CD14-positive monocyte (primary cell): Measurements from ENCODE around the gene F10. TPM values are rescaled to one million over a fixed set of nuclear protein-coding genes. Genes with fewer than 3 reads are reported as not detected.

ENCODE experiments used
- DNase-seq, 3 donors: peaks; one replicate each; pipeline ENCODE4 v3.0.0-alpha.2; 2011 to 2022
- H2AFZ ChIP-seq: 2 replicates; pipeline ENCODE4 v1.6.0; 2012; ENCODE audit warnings: mild to moderate bottlenecking, low read depth, low read length, inconsistent platforms; ENCODE audit not compliant: insufficient read depth, poor library complexity, severe bottlenecking
- H3K27ac ChIP-seq, 2 donors: 1 replicate in 1 of 2; 2 replicates in 1 of 2; pipeline ENCODE4 v1.5.1; 2012 to 2013; ENCODE audit warnings: low read length in 2 of 2, control low read depth in 1 of 2, inconsistent platforms in 1 of 2, low read depth in 1 of 2, mild to moderate bottlenecking in 1 of 2
- H3K27me3 ChIP-seq, 2 donors: one replicate each; pipeline versions ENCODE4 v1.6.0 to v1.6.1; 2011 to 2013; ENCODE audit warnings: low read length in 2 of 2; ENCODE audit not compliant: control insufficient read depth in 2 of 2, insufficient read depth in 2 of 2
- H3K36me3 ChIP-seq, 2 donors: replicated peaks in 1 of 2; 1 replicate in 1 of 2; 2 replicates in 1 of 2; pipeline versions ENCODE4 v1.5.1 to v1.6.1; 2012 to 2013; ENCODE audit warnings: low read length in 2 of 2, control low read depth in 1 of 2, inconsistent platforms in 1 of 2, mild to moderate bottlenecking in 1 of 2; ENCODE audit not compliant: insufficient read depth in 2 of 2, control insufficient read depth in 1 of 2
- H3K4me1 ChIP-seq, 2 donors: 1 replicate in 1 of 2; 2 replicates in 1 of 2; pipeline versions ENCODE4 v1.5.1 to v1.6.1; 2012 to 2013; ENCODE audit warnings: low read length in 2 of 2, control low read depth in 1 of 2, inconsistent platforms in 1 of 2, mild to moderate bottlenecking in 1 of 2, moderate library complexity in 1 of 2; ENCODE audit not compliant: insufficient read depth in 2 of 2, control insufficient read depth in 1 of 2
- H3K4me2 ChIP-seq: replicated peaks from 2 replicates; pipeline ENCODE3; 2012; ENCODE audit warnings: low read length, moderate library complexity, mild to moderate bottlenecking; ENCODE audit not compliant: poor library complexity, severe bottlenecking; ENCODE audit errors: extremely low read depth
- H3K4me3 ChIP-seq, 3 experiments: fragments of 200-600 bp in 1 of 3; sonication (generic) in 1 of 3; replicated peaks in 1 of 3; 1 replicate in 2 of 3; 2 replicates in 1 of 3; pipeline ENCODE4 v1.5.1; 2011 to 2013; ENCODE audit warnings: low read length in 3 of 3, mild to moderate bottlenecking in 3 of 3, control low read depth in 2 of 3, low read depth in 2 of 3, inconsistent platforms in 1 of 3, moderate library complexity in 1 of 3
- H3K79me2 ChIP-seq: 2 replicates; pipeline ENCODE4 v1.6.0; 2012; ENCODE audit warnings: mild to moderate bottlenecking, control low read depth, inconsistent platforms, low read length, moderate library complexity; ENCODE audit not compliant: insufficient read depth
- H3K9ac ChIP-seq: 2 replicates; pipeline ENCODE4 v1.6.0; 2017; ENCODE audit warnings: low read length, mild to moderate bottlenecking; ENCODE audit not compliant: insufficient read depth, poor library complexity, severe bottlenecking
- H3K9me3 ChIP-seq, 2 donors: replicated peaks in 1 of 2; 1 replicate in 1 of 2; 2 replicates in 1 of 2; pipeline versions ENCODE4 v1.5.1 to v1.6.1; 2012 to 2013; ENCODE audit warnings: low read length in 2 of 2, control low read depth in 1 of 2; ENCODE audit not compliant: control insufficient read depth in 1 of 2, insufficient read depth in 1 of 2
- H4K20me1 ChIP-seq: 2 replicates; pipeline ENCODE4 v1.6.0; 2012; ENCODE audit warnings: mild to moderate bottlenecking, low read length, control low read depth, moderate library complexity; ENCODE audit not compliant: insufficient read depth
- H3K27ac Mint-ChIP-seq, 7 donors: one replicate each; pipeline ENCODE4 v1.8.0; 2020; ENCODE audit warnings: mild to moderate bottlenecking in 7 of 7, mixed read lengths in 7 of 7, moderate library complexity in 6 of 7, inconsistent platforms in 2 of 7
- H3K27me3 Mint-ChIP-seq, 3 donors: one replicate each; pipeline ENCODE4 v1.8.0; 2021 to 2022; ENCODE audit warnings: low read depth in 3 of 3, mild to moderate bottlenecking in 3 of 3, mixed read lengths in 3 of 3, moderate library complexity in 3 of 3, inconsistent platforms in 1 of 3
- H3K36me3 Mint-ChIP-seq, 2 donors: one replicate each; pipeline ENCODE4 v1.8.0; 2020; ENCODE audit warnings: mixed read lengths in 2 of 2, inconsistent platforms in 1 of 2, mild to moderate bottlenecking in 1 of 2
- H3K4me1 Mint-ChIP-seq: one replicate; pipeline ENCODE4 v1.8.0; 2020; ENCODE audit warnings: mild to moderate bottlenecking, mixed read lengths
- H3K4me3 Mint-ChIP-seq, 2 donors: one replicate each; pipeline ENCODE4 v1.8.0; 2020; ENCODE audit warnings: mild to moderate bottlenecking in 2 of 2, mixed read lengths in 2 of 2, moderate library complexity in 1 of 2
- H3K9me3 Mint-ChIP-seq, 7 donors: one replicate each; pipeline ENCODE4 v1.8.0; 2020 to 2022; ENCODE audit warnings: mixed read lengths in 7 of 7, mild to moderate bottlenecking in 6 of 7, moderate library complexity in 6 of 7, inconsistent platforms in 2 of 7
- CTCF ChIP-seq: fragments of 200-600 bp; IDR thresholded peaks from one replicate; pipeline ENCODE4 v1.8.0; 2022; ENCODE audit warnings: antibody characterized with exemption, mild to moderate bottlenecking
- WGBS: methylation state at CpG from one replicate; pipeline ENCODE4 v1.1.5; 2013; ENCODE audit warnings: missing lambda C conversion rate; ENCODE audit not compliant: insufficient coverage; 5-methylcytosine and 5-hydroxymethylcytosine counted together
- intact Hi-C, 2 donors: fragments of 100-400 bp; cut with micrococcal nuclease; formaldehyde crosslinking; loops; one replicate each; pipeline versions ENCODE4 v1.15.0 to v1.15.1; 2023
- polyA plus RNA-seq, 3 donors: library from polyadenylated mRNA; depleted of rRNA in 1 of 3; unstranded in 2 of 3; stranded (reverse) in 1 of 3; fragments of 300-500 nt in 2 of 3; fragments of >200 nt in 1 of 3; fragmentation: Illumina TruSeq in 2 of 3; gene quantifications; 1 replicate in 2 of 3; 2 replicates in 1 of 3; pipeline ENCODE4 v1.2.3, GENCODE V29; 2012 to 2021

F10 gene
- polyA plus RNA-seq, 3 donors: not detected

GRCh38 chr13:113082198-113083021 is 40.2 kb upstream of the F10 start:
- Histone ChIP-seq H3K4me2 (no peak overlapping the region), H4K20me1 (no peaks in the 10 kb centered on the region), H3K27me3 (no peaks in the 10 kb centered on the region), H3K4me3 (no peak overlapping the region), H3K36me3 (no peaks in the 10 kb centered on the region), H2AFZ (no peak overlapping the region), H3K4me1 (no peaks in the 10 kb centered on the region), H3K9ac (no peak overlapping the region), H3K79me2 (no peaks in the 10 kb centered on the region), H3K27ac (no peak overlapping the region), H3K9me3 (no peaks in the 10 kb centered on the region)
- WGBS: 96% methylated on average over 8 of the region's 26 CpGs
- intact Hi-C loops: no loop called here
- H3K9me3 Mint-ChIP-seq: peaks cover 0 to 7% (median 0%) of the 10 kb centered on the region in 7 donors
- no peaks in the 10 kb centered on the region for H3K36me3 Mint-ChIP-seq
- H3K4me3 Mint-ChIP-seq: no peak overlapping the region
- no peak for TF ChIP-seq CTCF
- no peaks in the 10 kb centered on the region for H3K4me1 Mint-ChIP-seq
- H3K27me3 Mint-ChIP-seq: peaks cover 0 to 2% (median 2%) of the 10 kb centered on the region in 3 donors
- no peak overlapping the region for H3K27ac Mint-ChIP-seq
- DNase-seq: no peak

GRCh38 chr13:113083022-113083373 is 39.6 kb upstream of the F10 start:
- 85% methylated on average over 7 of the region's 10 CpGs for WGBS
- intact Hi-C loops: no loop called here
- no peak overlapping the region for H3K27ac Mint-ChIP-seq
- H2AFZ ChIP-seq: no peak overlapping the region
- no peaks in the 10 kb centered on the region for H4K20me1 ChIP-seq
- H3K4me1 ChIP-seq: no peaks in the 10 kb centered on the region
- no peak for DNase-seq
- H3K27ac ChIP-seq: no peak overlapping the region
- peaks cover 0 to 7% (median 0%) of the 10 kb centered on the region in 7 donors for H3K9me3 Mint-ChIP-seq
- peaks cover 0 to 3% (median 2%) of the 10 kb centered on the region in 3 donors for H3K27me3 Mint-ChIP-seq
- H3K4me1 Mint-ChIP-seq: no peaks in the 10 kb centered on the region
- no peaks in the 10 kb centered on the region for H3K36me3 ChIP-seq
- no peak overlapping the region for H3K4me3 ChIP-seq
- TF ChIP-seq CTCF: no peak
- H3K79me2 ChIP-seq: no peaks in the 10 kb centered on the region
- no peak overlapping the region for H3K9ac ChIP-seq
- H3K36me3 Mint-ChIP-seq: no peaks in the 10 kb centered on the region
- H3K27me3 ChIP-seq: no peaks in the 10 kb centered on the region
- H3K4me3 Mint-ChIP-seq: no peak overlapping the region
- no peak overlapping the region for H3K4me2 ChIP-seq
- H3K9me3 ChIP-seq: no peaks in the 10 kb centered on the region
